GM18526 (cell line): ENCODE measurements around the gene CAMK2A.

Experiments used
- POLR2A ChIP-seq: IDR thresholded peaks from 3 replicates; pipeline ENCODE4 v1.6.1; 2011; ENCODE audit not compliant: insufficient read length; ENCODE audit errors: extremely low read depth

The CAMK2A gene

DNA sequence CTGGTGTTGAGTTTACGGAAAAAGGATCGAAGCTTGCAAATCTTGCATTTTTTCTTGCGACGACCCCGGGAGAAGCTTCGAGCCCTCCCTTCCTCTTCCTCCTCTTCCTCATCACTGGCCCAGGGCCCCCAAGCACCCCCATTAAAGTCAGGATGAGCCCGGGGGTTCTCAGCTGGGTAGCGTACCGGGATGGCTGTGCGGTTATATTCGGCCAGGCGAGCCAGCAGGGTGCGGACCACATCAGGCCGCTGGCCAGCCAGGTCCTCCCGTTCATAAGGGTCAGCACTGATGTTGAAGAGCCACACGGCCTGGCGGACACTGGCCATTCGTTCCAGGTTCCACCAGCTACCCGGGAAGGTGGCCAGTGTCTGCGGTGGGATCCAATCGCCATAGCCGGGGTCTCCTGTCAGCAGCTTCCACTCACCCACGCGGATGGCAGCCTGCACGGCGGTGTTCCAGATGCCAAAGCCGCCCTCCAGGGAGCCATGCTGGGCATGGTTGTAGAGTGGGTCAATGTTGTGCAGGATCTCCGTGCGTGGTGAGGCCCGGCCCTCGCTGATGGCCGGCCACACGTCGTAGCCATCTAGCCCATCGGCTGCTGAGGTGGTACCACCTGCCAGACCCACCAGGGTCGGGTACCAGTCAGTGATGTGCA is 7.8 kb upstream of the CAMK2A start:
- TF ChIP-seq POLR2A = no peak

DNA sequence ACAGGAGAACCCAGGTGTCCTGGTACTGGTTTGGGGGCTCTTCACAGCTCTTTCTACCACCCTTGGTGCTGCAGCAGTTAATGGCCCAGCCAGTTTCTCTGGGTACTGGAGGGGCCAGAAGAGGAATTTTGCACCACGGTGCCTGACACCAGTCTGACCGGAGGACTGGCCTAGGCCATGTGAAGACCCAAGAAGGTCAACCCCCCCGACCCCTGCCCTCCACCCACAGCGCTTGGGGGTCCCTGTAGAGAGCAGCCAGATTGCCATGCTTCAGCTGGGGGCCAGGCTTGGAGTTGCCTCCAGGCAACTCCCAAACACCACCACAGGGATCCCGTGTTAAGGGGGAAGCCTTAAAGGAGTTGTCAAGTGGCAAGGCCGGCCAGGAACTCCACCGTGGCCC is 6.9 kb upstream of the CAMK2A start:
- no peak for TF ChIP-seq POLR2A

DNA sequence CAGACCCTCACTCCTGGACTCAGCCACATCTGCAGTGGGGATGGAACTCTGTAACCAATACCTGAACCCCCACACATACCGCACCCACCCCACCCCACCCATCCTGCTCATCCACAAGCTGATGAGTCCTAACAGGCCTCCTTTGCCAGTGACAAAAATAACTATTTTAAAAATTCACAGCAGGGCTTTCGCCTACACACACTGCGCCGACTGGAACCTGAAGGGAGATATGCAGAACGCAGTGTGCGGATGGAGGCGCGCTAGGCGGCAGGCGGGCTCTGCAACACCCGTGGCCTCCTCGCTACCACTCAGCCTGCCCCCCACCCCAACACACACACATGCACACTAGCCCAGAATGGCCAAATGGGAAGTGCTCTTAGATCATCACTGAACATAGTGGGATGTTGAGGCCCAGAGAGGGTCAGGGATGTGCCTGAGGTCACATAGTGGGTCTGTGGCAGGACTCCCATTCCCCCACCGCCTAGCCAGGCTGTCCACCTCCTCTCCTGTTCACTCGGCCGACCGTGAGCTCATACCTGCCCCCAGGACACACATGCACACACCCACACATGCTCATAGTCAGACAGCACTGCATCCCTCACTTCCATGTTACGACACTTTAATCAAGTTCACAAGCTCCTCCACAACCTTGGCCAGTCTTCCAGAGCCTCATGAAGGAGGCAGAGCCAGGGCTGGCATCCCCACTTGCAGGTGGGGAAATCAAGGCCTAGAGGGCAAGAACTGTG is 6.3 kb upstream of the CAMK2A start:
- no peak for TF ChIP-seq POLR2A

DNA sequence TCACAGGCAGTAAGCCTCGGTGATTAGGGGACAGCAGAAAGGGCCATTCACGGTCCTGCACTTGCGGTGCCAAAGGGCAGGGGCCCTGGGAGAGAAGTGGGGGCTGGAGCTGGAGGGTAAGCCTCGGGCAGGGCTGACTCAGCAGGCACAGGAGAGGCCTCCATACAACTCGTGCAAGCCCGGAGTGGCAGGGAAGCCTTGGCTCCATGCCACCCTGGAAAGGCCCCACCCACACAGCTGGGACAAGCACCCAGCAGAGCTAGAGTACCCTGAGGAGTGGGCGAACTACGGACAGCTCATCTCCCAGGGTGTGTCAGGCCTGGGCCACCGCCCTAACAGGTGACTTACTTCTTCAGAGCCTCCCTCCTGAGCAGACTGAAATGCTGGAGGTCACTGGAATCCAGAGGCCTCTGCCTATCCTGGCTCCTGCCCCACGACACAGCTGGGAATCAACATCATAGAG is 5.6 kb upstream of the CAMK2A start:
- TF ChIP-seq POLR2A = no peak

DNA sequence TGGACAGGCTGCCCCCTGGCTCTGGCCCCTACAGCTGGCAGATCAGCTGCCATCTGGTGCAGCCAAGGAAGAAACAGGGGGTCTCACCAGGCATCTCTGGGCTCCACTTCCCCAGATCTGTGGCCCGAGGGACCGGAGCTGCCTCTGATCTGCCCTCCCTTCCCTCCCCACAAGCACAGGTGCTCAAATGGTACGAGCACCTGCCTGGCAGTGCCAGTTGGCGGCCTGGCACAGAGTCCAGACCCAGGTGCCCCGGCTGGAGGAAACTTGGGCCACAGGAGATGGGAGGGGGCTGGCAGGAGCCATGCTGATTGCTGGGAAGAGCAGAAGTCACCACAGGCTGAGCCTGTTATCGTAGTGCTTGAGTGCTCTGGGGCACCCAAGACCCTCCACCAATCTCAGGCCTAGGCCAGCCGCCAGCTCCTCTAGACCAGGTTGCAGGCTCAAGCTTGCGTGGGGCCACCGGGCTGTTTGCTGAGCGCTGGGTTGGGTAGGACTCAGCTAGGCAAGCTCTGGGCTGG is 5.0 kb upstream of the CAMK2A start:
- TF ChIP-seq POLR2A = no peak

DNA sequence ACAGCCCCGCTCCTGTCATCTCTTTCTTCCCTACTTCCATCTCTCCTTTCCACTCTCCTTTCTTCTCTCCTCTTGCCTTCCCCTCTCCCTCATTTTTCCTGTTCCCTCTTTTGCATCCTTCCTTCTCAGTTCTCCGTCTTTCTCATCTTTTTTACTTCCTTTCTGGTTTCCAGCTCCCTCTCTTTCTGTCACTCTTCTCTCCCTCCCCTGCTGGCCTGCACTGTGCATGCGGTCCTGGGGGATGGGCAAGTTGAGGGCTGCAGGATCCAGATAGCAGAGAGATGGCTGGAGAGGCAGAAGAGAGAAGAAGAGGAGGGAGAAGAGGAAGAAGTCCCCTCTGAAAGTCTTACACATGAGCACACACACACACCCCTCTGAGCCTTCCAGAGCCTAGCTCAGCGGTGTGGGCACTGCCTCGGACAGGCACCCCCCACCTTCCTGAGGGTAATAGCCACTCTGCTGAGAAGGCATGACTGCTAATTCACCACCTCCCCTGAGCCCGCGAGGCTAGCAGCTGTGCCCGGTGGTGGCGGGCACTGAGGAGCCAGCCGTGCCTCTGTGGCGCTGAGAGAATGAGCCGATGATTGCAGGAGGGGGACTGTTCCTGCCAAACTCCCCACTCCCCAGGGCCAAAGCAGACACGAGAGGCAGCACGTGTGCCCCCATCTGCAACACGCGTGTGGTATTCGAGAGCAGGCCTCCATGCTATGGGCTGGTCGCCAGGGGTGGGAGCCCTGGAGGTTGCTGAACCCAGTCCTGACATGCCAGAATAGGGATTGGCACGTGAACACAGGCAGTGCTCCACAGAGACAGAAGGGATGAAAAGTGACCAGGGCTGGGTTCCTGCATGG is 3.7 kb upstream of the CAMK2A start:
- no peak for TF ChIP-seq POLR2A

DNA sequence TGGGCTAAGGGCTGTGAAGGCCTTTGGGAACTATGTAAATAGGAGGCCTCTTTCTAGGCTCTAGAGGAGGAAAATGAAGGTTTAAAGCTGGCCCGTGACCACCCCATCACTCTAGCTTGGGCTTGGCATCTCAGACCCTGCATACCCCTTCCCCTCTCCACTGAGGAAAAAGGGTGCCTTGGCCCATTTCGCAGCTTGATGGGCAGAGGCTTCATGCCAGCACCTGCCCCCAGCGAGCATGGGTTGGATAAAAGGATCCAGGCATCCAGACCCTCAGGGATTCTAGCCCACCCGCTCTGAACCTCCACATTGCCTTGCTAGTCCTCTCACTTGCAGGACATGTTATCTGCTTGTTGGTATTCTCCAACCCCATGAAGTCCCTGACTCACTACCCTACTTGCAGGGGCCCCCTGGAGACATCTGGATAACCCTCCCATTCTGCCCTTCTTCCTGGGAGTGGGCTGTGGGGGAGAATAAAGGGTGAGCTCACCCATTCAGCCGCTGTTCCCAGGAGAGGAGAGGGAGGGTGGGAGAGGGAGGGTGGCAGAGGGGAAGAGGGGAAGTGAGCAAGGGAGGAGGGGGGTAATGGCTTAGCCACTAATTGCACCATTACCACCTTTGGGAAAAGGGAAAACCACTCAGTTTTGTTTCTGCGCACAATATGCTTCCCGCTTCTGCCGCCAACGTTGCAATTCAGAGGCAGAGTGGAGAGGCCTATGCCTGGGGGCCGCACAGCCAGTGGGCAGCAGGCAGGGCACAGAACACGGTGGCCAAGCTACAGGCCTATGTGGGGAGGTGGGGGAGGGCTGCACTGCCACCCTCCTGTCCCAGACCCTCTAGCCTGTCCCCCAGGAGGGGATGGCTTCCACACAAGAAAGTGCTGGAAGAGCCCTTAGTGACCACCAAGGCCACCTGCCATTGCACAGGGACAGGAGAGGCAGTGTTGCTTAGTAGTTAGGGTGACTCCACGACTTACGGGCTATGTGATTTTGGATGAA is 2.1 kb upstream of the CAMK2A start:
- no peak for TF ChIP-seq POLR2A

DNA sequence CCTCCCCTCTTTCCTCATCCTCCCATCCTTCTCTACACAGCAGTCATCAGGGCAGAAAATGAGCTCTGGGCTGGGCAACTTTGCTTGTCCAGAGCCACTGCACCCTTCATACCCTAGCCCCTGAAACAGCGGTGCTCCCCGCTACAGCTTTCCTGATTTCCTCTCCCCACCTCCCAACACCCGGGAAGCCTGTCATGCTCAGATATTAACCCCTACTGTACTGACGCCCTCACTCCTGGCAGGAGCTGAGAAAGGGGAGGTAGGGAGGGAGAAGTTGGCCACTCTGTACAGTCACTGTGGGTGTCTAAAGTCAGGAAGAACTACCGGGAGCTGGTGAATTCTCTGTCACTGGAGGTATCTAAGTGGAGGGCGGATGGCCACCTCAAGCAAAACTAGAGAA is 782 bp downstream of the CAMK2A start:
- TF ChIP-seq POLR2A = no peak

DNA sequence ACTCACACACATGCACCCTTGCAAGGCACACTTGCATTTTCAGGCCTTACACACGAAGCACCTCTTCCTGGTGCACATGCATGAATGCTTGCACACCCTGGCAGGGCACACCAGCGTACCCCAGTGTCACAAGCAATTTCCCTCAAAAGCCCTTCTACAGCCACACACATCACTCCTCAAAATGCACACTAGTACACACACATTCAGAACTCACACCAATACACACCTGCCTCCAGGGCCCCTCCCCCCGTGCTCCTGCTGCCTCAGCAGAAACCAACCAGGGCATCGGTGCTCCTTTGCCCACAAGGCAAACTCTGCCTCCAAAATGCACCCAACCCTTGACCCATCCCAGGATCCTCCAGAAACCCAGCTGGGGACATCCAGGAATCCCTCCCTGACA is 1.2 kb downstream of the CAMK2A start:
- no peak for TF ChIP-seq POLR2A

DNA sequence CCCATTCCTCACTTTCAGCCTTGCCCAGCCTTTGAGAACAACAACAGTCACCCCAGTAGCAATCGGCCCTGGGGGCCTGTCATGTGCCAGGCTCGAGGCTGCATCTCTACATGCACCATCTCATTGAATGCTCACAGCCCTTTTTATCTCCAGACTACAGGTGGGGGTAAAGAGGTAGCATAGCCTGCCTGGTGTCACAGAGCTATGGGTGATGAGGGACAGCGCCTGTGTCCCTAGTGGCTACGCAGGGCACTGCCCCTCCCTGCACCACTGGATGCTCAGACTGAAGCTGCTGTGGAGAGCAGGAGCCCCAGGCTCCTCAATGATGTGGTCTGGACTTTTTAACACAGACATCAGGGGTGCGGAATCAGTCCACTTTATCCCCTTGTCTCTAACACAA is 2.8 kb downstream of the CAMK2A start:
- no peak for TF ChIP-seq POLR2A

DNA sequence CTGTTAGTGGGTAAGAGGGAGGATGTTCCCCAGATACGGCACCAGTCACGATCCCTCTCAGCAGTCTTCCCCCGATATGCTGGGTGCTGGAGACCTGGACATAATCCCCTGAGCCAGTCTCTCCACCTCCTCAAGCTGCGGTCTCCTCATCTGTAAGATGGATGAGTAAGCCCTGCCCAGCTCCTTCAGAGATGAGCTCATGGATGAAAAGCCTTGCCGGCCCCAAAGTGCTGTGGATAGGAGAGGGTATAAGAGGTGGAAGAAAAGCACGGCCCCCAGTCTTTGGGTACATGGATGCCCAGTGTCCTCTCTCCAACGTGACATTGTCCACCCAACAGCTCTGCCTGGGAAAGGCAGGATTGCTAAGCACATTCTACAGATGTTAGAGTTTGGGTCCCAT is 4.5 kb downstream of the CAMK2A start:
- no peak for TF ChIP-seq POLR2A

DNA sequence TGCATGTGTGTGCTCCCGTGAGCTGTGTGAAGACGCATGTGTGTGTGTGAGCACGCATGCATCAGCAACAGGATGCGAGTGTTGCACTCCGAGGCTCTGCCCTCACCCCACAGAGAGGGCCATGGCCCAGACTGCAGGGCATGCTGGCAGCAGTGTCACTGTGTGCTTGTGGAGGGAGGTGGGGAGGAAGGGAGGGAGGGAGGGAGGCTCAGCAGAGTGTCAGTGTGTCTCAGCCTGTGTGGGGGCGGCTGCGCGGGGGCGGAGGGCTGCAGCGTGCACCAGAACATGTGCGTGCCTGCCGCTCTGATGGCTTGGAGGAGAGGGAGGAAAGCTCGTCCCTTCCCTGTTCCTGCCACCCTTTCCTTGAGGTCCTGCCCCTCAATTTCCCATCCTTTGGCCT is 5.3 kb downstream of the CAMK2A start:
- no peak for TF ChIP-seq POLR2A

DNA sequence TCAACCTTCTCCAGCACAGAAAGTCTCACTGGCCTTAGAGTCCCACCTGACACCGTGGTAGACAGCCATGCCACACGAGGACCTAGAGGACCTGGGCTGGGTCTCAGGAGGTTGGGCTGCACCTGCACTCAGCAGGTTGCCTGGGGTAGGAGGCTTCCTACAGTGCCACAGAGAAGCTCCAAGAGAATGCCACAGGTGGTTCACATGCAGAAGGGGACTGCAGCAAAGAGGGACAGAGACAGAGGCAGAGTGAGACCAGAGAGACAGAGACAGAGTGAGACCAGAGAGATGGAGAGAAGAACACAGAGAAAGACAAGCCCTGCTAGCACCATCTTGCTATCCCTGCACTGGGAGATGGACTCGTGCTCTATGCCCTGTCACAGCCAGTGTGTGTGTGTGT is 5.7 kb downstream of the CAMK2A start:
- no peak for TF ChIP-seq POLR2A

DNA sequence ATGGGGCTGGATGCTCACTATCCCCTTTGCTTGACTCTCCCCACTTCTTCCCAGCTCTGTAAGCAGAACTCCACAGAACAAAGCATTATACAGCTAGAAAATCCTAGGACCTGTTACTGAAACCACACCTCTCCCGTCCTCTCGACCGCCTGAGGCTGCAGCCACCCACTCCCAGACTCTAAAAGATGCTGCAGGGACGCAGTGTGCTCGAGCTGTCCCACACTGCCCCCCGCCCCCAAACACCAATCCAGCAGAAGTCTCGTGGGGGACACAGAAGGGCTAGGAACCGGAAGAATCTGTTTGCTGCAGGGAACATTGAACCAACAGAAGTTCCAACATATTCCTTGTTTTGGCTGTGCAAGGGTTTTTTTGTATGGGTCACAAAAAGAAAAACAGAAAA is 7.6 kb downstream of the CAMK2A start:
- TF ChIP-seq POLR2A = no peak
